Hypothalamus (tissue), 51 donors: ENCODE results near the gene THSD7A.

Experiments used
- DNase-seq, 51 donors: peaks; one replicate each; lab custom pipeline; 2025; lab: John Stamatoyannopoulos, UW

THSD7A gene

GRCh38 chr7:11754123-11754522, 77.9 kb downstream of the THSD7A start:
- DNase-seq: no peak

GRCh38 chr7:11753433-11753832, 78.6 kb downstream of the THSD7A start:
- DNase-seq: no peak

- no peak for DNase-seq
Measured at GRCh38 chr7:11751807-11752389, 80.1 kb downstream of the THSD7A start.

GRCh38 chr7:11751315-11751714, 80.7 kb downstream of the THSD7A start:
- no peak for DNase-seq

GRCh38 chr7:11750191-11750590, 81.8 kb downstream of the THSD7A start:
- no peak for DNase-seq

- DNase-seq: no peak
Measured at GRCh38 chr7:11749629-11750028, 82.4 kb downstream of the THSD7A start.

- DNase-seq: no peak
Measured at GRCh38 chr7:11748884-11749283, 83.1 kb downstream of the THSD7A start.

- DNase-seq: no peak
Measured at GRCh38 chr7:11747715-11748485, 84.1 kb downstream of the THSD7A start.

GRCh38 chr7:11746591-11746990, 85.4 kb downstream of the THSD7A start:
- DNase-seq: no peak

GRCh38 chr7:11743548-11743947, 88.5 kb downstream of the THSD7A start:
- DNase-seq: no peak

- no peak for DNase-seq
Measured at GRCh38 chr7:11743016-11743415, 89.0 kb downstream of the THSD7A start.

GRCh38 chr7:11742496-11742895, 89.5 kb downstream of the THSD7A start:
- no peak for DNase-seq

GRCh38 chr7:11737723-11738122, 94.3 kb downstream of the THSD7A start:
- DNase-seq: no peak

GRCh38 chr7:11732207-11732606, 99.8 kb downstream of the THSD7A start:
- DNase-seq: no peak

GRCh38 chr7:11730725-11731124, 101.3 kb downstream of the THSD7A start:
- DNase-seq: no peak

- no peak for DNase-seq
Measured at GRCh38 chr7:11727864-11728263, 104.1 kb downstream of the THSD7A start.

- DNase-seq: no peak
Measured at GRCh38 chr7:11726794-11727155, 105.2 kb downstream of the THSD7A start.

- no peak for DNase-seq
Measured at GRCh38 chr7:11726001-11726793, 105.8 kb downstream of the THSD7A start.

- DNase-seq: no peak
Measured at GRCh38 chr7:11716185-11716584, 115.8 kb downstream of the THSD7A start.

GRCh38 chr7:11714676-11715075, 117.3 kb downstream of the THSD7A start:
- DNase-seq: no peak

- no peak for DNase-seq
Measured at GRCh38 chr7:11714205-11714604, 117.8 kb downstream of the THSD7A start.

- no peak for DNase-seq
Measured at GRCh38 chr7:11713352-11713751, 118.6 kb downstream of the THSD7A start.
